ENCODE results near the gene NR5A1. TPM values are rescaled to one million over a fixed set of nuclear protein-coding genes. Genes with fewer than 3 reads are reported as not detected.

Gene NR5A1
- total RNA-seq, 2 experiments from 2014 or later: not detected

DNA sequence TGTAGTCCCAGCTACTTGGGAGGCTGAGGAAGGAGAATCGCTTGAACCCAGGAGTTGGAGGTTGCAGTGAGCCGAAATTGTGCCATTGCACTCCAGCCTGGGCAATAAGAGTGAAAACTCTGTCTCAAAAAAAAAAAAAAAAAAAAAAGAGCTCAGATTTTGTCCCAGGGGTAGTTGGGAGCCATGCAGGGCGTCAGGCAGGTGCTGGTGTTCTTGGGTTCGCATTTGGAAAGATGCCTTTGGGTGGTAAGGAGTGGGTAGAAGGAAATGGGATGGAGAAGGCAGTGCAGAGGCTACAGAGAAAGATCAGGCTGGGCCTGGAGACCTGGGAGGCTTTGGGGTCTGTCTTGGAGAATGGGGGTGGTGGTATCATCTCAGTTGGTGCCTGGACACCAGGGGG lies 33.0 kb downstream of the NR5A1 start:
- Mint-ChIP-seq H3K27me3 (ENCODE audit: low read depth) (peaks cover 15% of the 10 kb centered on the region), H3K4me3 (no peak overlapping the region), H3K9me3 (no peaks in the 10 kb centered on the region), H3K36me3 (ENCODE audit: low read depth) (no peaks in the 10 kb centered on the region), H3K4me1 (ENCODE audit: low read depth) (no peaks in the 10 kb centered on the region), H3K27ac (no peak overlapping the region)
- intact Hi-C loops (cut with micrococcal nuclease): no loop called here
- CTCF ChIA-PET: no interaction called here
- DNase-seq: no peak

DNA sequence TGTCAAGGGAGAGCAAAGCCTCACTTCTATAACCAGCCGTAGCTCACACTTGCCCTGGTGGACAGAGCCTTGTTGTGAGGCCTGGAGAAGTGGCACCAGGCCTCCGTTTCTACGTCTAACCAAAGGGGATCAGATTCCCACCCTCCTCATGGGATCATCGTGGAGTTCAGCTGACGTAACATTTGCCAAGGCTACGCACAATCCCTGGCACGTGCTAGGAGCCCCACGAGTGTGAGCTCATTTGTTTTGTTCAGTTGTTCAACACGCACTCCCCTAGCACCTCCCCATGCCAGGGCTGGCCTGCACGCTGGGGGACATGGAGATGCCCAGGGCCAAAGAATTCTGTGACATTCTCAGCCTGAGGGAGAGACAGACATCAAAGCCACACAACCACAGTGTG lies 33.9 kb downstream of the NR5A1 start:
- no peak for DNase-seq
- H3K27me3 Mint-ChIP-seq (ENCODE audit: low read depth): peaks cover 12% of the 10 kb centered on the region
- no peaks in the 10 kb centered on the region for H3K36me3 Mint-ChIP-seq (ENCODE audit: low read depth)
- intact Hi-C loops (cut with micrococcal nuclease): no loop called here
- no peak overlapping the region for H3K27ac Mint-ChIP-seq
- no peaks in the 10 kb centered on the region for H3K9me3 Mint-ChIP-seq
- no peak overlapping the region for H3K4me3 Mint-ChIP-seq
- CTCF ChIA-PET: interaction anchor here (1.6 kb wide), 1 partner anchor 64 kb away, joined by 3 read pairs; no protein-coding TSS in a partner anchor
- H3K4me1 Mint-ChIP-seq (ENCODE audit: low read depth): no peaks in the 10 kb centered on the region

DNA sequence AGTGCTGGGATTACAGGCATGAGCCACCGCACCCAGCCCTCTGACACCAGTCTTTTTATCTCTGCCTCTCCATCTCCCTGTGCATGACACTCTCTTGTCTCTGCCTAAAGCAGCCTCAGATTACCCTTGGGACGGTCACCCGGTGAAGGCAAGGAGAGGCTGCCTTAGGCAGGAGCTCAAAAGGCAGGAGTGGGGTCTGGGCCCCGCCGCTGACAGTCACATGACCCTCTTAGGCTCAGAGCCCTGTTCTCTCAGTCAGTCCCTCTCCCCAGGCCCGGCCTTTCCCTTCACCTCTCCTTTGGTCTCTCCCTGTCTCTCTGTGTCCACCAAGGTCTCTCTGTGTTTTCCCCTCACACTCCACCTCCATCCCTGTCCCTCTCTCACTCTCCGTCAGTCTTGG lies 34.4 kb downstream of the NR5A1 start:
- no peaks in the 10 kb centered on the region for H3K4me1 Mint-ChIP-seq (ENCODE audit: low read depth)
- intact Hi-C loops (cut with micrococcal nuclease): no loop called here
- CTCF ChIA-PET: interaction anchor here (1.6 kb wide), 1 partner anchor 64 kb away, joined by 3 read pairs; no protein-coding TSS in a partner anchor

DNA sequence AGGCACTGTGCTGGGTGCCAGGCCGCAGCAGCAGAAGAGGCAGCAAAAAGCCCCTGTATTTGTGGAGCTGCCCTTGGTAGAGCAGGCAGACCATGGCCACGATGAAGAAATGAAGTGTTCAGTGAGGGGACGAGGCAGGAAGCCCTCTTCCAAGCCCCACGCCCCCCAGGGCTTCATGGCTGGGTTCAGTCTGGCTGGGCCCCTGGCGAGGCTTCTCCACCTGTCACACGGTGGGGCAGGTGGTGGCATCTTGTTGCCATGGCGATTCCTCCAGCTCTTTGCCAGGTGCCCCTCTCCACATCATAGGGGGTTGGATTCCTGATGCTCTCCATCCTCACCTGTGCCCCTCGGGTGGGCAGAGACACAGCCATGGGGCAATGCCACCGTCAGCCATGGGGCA lies 35.4 kb downstream of the NR5A1 start:
- intact Hi-C loops (cut with micrococcal nuclease): no loop called here
- H3K27ac Mint-ChIP-seq: no peak overlapping the region
- H3K4me3 Mint-ChIP-seq: no peak overlapping the region
- H3K9me3 Mint-ChIP-seq: no peaks in the 10 kb centered on the region
- CTCF ChIA-PET: no interaction called here
- DNase-seq: no peak
- no peaks in the 10 kb centered on the region for H3K36me3 Mint-ChIP-seq (ENCODE audit: low read depth)
- peaks cover 7% of the 10 kb centered on the region for H3K27me3 Mint-ChIP-seq (ENCODE audit: low read depth)
- no peaks in the 10 kb centered on the region for H3K4me1 Mint-ChIP-seq (ENCODE audit: low read depth)

More for the DNA sequence above, 34.4 kb downstream of the NR5A1 start:
- Mint-ChIP-seq H3K27ac (no peak overlapping the region), H3K4me3 (no peak overlapping the region), H3K27me3 (ENCODE audit: low read depth) (peaks cover 8% of the 10 kb centered on the region), H3K9me3 (no peaks in the 10 kb centered on the region), H3K36me3 (ENCODE audit: low read depth) (no peaks in the 10 kb centered on the region)
- DNase-seq: no peak

DNA sequence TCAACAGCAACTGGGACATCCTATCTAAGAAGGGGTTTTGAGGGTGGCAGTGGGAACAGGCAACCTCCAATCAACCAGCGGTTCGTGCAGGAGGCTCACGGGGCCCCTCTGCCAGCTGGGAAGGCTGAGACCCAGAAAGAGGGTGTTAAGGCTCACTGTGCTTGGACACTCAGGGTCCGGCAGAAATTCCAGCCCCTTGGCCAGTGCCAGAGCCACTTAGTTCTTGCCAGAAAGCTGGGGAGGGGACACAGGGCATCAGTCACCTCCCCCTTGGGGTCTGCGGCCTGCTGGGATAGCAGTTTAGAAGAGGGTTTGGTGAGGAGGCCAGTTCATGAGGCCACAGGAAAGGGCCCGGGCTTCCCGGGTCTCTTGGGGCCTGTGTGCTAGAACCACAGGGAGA lies 36.5 kb downstream of the NR5A1 start:
- Mint-ChIP-seq H3K36me3 (ENCODE audit: low read depth) (no peaks in the 10 kb centered on the region), H3K9me3 (no peaks in the 10 kb centered on the region), H3K27ac (no peak overlapping the region), H3K4me3 (no peak overlapping the region), H3K27me3 (ENCODE audit: low read depth) (peaks cover 4% of the 10 kb centered on the region), H3K4me1 (ENCODE audit: low read depth) (no peaks in the 10 kb centered on the region)
- no peak for DNase-seq
- intact Hi-C loops (cut with micrococcal nuclease): no loop called here
- CTCF ChIA-PET: no interaction called here

DNA sequence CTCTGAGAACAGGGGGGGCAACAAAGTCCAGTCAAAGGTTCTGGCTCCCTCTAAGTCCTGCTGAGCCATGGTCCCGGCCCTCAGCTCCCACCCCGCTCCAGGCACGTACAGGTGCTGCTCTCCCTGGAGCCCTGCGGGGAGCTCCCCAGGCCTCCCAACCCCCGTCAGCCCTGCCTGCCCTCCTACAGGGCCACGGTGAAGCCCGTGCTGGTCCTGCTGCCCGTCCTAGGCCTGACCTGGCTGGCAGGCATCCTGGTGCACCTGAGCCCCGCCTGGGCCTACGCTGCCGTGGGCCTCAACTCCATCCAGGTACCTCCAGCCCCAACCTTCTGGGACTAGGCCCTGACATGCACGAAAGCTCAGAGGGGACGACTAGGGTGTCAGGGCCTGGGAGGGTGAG lies 36.9 kb downstream of the NR5A1 start:
- no peak for DNase-seq
- Mint-ChIP-seq H3K27ac (no peak overlapping the region), H3K36me3 (ENCODE audit: low read depth) (no peaks in the 10 kb centered on the region), H3K4me3 (no peak overlapping the region), H3K27me3 (ENCODE audit: low read depth) (peaks cover 4% of the 10 kb centered on the region), H3K9me3 (no peaks in the 10 kb centered on the region), H3K4me1 (ENCODE audit: low read depth) (no peaks in the 10 kb centered on the region)
- intact Hi-C loops (cut with micrococcal nuclease): no loop called here
- CTCF ChIA-PET: no interaction called here

DNA sequence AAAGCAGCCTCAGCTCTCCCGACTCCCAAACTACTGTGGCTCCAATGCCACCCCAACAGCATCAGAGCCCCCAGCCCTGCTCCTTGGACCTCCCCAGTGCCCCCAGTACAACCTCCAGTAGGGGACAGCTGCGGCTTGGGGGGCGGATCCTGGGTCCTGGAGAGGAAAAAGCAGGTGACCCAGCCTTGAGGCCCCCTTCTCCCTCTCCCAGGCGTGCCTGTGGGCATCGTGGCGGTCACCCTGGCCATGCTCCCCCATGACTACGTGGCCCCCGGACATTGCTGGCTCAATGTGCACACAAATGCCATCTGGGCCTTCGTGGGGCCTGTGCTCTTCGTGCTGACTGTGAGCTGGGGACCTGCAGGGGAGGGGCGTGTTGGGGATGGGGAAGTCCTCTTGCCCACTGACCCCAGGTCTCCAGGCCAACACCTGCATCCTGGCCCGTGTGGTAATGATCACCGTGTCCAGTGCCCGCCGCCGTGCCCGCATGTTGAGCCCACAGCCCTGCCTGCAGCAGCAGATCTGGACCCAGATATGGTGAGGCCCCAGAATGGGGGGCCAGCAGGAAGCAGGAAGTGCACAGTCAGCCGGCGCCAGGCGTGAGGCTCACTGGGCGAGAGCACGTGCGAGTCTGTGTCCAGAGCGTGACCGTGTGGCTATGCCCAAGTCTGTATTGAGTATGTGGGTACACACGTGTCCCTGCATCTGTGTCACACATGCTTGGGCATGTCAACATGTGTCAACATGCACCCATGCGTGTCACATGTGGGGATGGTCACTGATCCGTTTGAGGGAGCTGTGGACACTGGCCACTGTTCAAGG lies 38.0 kb downstream of the NR5A1 start:
- intact Hi-C loops (cut with micrococcal nuclease): no loop called here
- Mint-ChIP-seq H3K36me3 (ENCODE audit: low read depth) (no peaks in the 10 kb centered on the region), H3K9me3 (no peaks in the 10 kb centered on the region), H3K4me1 (ENCODE audit: low read depth) (no peaks in the 10 kb centered on the region), H3K27me3 (ENCODE audit: low read depth) (peaks cover 8% of the 10 kb centered on the region), H3K27ac (no peak overlapping the region), H3K4me3 (no peak overlapping the region)
- CTCF ChIA-PET: no interaction called here
- DNase-seq: no peak

DNA sequence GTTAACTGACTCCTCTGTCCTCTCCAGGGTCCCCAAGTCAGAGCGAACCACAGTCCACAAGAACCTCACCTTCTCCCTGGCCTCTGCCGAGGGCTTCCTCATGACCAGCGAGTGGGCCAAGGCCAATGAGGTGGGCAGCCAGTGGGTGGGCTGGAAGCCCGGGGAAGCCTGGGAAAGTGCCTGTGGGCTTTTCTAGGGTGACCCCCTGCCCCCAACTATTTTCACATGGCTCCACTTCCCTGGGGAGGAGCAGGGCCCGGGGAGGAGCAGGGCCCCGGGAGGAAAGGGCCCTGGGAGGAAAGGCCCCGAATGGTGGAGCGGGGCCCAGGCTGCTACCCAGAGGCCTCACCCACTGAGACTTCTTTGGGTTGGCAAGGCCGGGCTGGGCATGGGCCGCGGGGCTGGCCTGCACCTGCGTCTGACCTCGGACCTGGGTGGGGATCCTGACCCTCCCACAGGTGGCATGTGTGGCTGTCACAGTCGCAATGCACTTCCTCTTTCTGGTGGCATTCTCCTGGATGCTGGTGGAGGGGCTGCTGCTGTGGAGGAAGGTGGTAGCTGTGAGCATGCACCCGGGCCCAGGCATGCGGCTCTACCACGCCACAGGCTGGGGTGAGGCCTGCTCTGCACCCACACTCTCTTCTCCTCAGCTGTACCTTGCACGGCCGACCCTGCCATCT lies 39.0 kb downstream of the NR5A1 start:
- CTCF ChIA-PET: no interaction called here
- no peak overlapping the region for H3K27ac Mint-ChIP-seq
- H3K9me3 Mint-ChIP-seq: no peaks in the 10 kb centered on the region
- no peaks in the 10 kb centered on the region for H3K4me1 Mint-ChIP-seq (ENCODE audit: low read depth)
- intact Hi-C loops (cut with micrococcal nuclease): no loop called here
- no peaks in the 10 kb centered on the region for H3K36me3 Mint-ChIP-seq (ENCODE audit: low read depth)
- no peak for DNase-seq
- H3K27me3 Mint-ChIP-seq (ENCODE audit: low read depth): peaks cover 8% of the 10 kb centered on the region
- no peak overlapping the region for H3K4me3 Mint-ChIP-seq

DNA sequence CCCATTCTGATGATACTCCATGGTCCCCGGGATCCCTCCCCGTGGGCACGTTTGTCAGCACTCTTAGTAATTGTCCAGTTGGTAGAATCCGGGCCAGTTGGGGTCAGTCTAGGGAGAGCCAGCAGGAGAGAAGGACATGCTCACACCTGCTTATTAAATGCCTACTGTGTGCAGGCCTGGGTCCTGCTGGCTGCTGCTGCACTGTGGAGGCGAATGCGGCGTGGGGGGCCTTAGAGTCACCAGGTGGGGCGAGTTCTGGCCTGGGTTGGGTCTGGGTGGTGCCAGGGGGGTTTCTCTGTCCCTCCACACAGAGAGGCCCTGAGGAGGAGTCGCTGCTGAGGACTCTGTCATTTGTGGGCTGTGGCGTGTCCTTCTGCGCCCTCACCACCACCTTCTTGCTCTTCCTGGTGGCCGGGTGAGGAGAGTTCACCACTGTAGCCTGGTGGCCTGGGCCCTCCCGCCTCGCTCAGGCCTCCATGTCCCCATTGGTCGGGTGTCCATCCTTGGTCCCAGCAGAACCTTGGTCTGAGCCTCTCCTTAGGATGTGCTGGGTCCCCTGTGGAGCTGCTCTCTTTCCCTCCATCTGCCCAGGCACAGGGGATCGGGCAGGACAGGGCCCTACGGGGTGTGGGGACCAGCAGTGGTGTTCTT lies 39.7 kb downstream of the NR5A1 start:
- DNase-seq: no peak
- Mint-ChIP-seq H3K4me1 (ENCODE audit: low read depth) (no peaks in the 10 kb centered on the region), H3K27ac (no peak overlapping the region), H3K36me3 (ENCODE audit: low read depth) (no peaks in the 10 kb centered on the region), H3K9me3 (no peaks in the 10 kb centered on the region), H3K27me3 (ENCODE audit: low read depth) (peaks cover 8% of the 10 kb centered on the region), H3K4me3 (no peak overlapping the region)
- intact Hi-C loops (cut with micrococcal nuclease): no loop called here
- CTCF ChIA-PET: no interaction called here

DNA sequence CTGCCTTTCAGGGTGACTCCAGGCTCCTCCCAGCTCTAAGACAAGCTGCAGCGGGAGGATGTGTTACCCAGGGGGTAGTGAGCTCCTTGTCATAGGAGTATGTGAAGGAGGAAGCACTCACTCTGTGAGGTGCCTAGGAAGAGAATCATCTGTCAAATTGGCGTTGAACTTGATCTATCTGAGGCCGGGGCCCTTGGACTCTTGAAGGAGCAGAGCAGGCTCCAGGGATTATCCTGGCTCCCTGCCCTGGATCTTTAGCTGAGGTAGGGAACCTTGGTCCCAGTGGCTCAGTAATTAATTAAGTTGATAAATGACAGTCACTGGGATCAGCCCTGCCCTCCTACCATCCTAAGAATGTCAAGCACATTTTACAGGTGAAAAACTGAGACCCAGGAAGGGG lies 41.5 kb downstream of the NR5A1 start:
- H3K4me3 Mint-ChIP-seq: no peak overlapping the region
- no peak overlapping the region for H3K27ac Mint-ChIP-seq
- no peaks in the 10 kb centered on the region for H3K36me3 Mint-ChIP-seq (ENCODE audit: low read depth)
- no peak for DNase-seq
- CTCF ChIA-PET: no interaction called here
- peaks cover 8% of the 10 kb centered on the region for H3K27me3 Mint-ChIP-seq (ENCODE audit: low read depth)
- intact Hi-C loops (cut with micrococcal nuclease): no loop called here
- no peaks in the 10 kb centered on the region for H3K4me1 Mint-ChIP-seq (ENCODE audit: low read depth)
- no peaks in the 10 kb centered on the region for H3K9me3 Mint-ChIP-seq

DNA sequence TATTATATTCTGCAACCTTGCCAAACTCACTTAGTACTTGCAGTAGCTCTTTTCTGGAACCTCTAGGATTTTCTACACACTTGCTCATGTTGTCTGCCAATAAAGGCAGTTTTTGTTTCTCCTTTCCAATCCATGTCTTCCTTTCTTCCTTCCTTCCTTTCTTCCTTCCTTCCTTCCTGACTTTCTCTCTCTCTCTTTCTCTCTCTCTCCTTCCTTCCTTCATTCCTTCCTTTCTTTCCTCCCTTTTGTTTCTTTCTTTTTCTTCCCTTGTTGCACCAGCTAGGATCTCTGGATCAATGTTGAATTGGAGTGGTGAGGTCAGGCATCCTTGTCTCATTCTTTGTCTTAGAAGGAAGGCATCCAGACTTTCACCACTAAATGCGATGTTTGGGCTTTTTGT lies 44.5 kb downstream of the NR5A1 start:
- no peaks in the 10 kb centered on the region for H3K4me1 Mint-ChIP-seq (ENCODE audit: low read depth)
- H3K36me3 Mint-ChIP-seq (ENCODE audit: low read depth): no peaks in the 10 kb centered on the region
- H3K27me3 Mint-ChIP-seq (ENCODE audit: low read depth): peaks cover 4% of the 10 kb centered on the region
- CTCF ChIA-PET: no interaction called here
- no peak overlapping the region for H3K4me3 Mint-ChIP-seq
- DNase-seq: no peak
- no peaks in the 10 kb centered on the region for H3K9me3 Mint-ChIP-seq
- no peak overlapping the region for H3K27ac Mint-ChIP-seq
- intact Hi-C loops (cut with micrococcal nuclease): no loop called here

DNA sequence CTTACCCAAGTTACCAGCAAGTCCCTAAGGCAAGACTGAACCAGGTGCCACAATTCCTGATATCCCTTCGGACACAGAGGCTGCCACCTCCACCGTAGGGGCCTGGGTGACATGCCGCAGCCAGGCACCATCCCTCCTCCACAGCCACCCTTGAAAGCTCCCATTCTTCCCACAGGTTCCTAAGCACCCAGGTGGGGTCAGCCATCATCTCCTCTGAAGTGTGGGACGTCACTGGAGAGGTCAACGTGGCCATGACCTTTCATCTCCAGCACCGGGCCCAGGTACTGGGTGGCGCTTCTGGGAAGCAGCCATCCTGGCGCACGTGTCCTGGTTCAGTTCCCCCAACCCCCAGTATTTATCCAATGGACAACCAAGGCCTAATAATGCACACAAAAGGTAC lies 48.8 kb downstream of the NR5A1 start:
- Mint-ChIP-seq H3K27me3 (ENCODE audit: low read depth) (peaks cover 2% of the 10 kb centered on the region), H3K4me3 (no peak overlapping the region), H3K9me3 (no peaks in the 10 kb centered on the region), H3K27ac (no peak overlapping the region), H3K4me1 (ENCODE audit: low read depth) (no peaks in the 10 kb centered on the region), H3K36me3 (ENCODE audit: low read depth) (no peaks in the 10 kb centered on the region)
- CTCF ChIA-PET: interaction anchor here (0.5 kb wide), 1 partner anchor 15 kb away, joined by 3 read pairs; no protein-coding TSS in a partner anchor
- intact Hi-C loops (cut with micrococcal nuclease): no loop called here
- no peak for DNase-seq

Data from activated naive CD4-positive, alpha-beta T cell treated with anti-CD3 and anti-CD28 coated beads for 36 hours (primary cell).